Stimulated activated naive CD8-positive, alpha-beta T cell treated with anti-CD3 and anti-CD28 coated beads, Interleukin-15, Interleukin-2, amounts not matched to agents 100 U/mL and 50 U/mL, for 24 hours (primary cell): Measurements from ENCODE around the gene GRK1.
A peak's percentile ranks its signal among the peaks of the same experiment; 100 is the strongest.

Experiments used
- ATAC-seq: fragments of 150-1000 bp; cut with Tn5 transposase; one replicate; pipeline ENCODE4 v1.10.0; 2021
- DNase-seq: peaks from one replicate; pipeline ENCODE4 v3.0.0; 2021

Gene GRK1

DNA sequence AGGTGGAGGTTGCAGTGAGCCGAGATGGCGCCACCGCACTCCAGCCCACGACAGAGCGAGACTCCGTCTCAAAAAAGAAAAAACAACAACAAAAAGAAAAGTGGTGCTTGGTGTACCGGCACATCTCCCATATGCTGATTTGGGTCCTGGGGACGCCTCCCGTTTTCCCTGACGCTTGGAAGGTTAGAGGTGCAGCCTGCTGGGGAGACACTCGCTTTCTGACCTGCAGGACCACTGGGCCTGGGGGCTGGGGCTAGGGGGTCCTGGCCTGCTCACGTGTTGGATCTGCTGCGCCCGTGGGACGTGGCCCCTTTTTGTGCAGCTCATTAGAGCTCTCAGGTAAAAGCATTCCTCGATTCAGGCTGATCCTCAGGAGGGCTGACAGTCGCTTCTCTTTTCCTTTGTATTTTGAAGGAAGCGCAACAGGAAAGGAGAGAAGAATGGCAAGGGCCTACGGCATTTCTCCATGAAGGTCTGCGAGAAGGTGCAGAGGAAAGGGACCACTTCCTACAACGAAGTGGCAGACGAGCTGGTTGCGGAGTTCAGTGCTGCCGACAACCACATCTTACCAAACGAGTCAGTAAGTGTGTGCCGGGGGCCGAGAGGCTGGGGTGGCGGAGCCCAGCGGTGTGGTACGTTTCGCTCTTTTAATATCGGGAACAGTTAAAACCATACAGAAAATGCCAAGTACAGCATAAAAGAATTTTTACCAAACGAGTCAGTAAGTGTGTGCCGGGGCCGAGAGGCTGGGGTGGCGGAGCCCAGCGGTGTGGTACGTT is 34.1 kb upstream of the GRK1 start:
- no peak for ATAC-seq

DNA sequence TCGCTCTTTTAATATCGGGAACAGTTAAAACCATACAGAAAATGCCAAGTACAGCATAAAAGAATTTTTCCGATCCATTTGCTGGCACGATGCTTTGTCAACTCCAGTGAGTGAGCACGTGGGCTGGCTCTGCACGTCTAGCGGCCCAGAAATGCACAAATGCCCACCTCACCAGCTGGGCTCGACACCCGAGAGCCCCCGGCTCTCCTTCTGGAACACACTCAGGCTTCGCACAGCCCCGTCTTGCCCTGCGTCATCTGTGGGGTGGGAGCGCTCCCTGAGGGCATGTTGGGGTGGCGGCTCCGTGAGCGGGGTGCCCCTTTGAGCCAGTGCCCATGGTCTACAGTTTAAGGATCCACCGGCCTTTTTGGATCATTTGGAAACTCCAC is 33.5 kb upstream of the GRK1 start:
- no peak for ATAC-seq
- DNase-seq, result no peak

More for the DNA sequence above, 34.1 kb upstream of the GRK1 start:
- DNase-seq, result no peak

DNA sequence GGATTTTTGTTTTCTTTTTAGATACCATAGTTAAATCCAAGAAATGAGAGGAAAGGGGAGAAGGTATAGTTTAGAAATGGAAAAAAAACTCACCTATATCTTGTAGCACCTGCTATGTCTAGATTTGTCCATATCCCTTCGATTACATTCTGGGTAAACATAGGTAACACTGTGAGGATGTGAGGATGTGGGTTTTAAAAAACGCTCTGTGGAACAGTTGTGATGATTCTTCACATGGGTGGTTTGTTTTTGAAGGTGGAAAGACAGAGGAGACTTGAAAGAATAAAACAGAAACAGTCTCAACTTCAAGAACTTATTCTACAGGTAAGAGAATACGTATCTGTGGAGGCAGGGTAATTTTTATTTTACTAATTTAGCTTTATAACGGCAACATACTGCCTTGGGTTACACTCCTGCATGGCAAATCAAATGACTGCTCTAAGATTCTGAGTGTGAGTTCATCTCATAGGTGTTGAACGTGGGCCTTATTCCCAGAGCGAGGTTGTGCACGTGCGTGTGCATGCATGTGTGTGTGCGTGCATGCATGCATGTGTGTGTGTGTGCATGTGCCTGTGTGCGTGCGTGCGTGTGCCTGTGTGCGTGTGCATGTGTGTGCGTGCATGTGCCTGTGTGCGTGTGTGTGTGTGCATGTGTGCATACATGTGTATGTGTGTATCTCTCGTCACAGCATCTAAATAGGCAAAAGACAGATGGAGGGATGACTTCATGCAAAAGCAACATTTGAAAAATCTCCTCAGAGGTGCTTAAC is 32.6 kb upstream of the GRK1 start:
- no peak for DNase-seq
- no peak for ATAC-seq

DNA sequence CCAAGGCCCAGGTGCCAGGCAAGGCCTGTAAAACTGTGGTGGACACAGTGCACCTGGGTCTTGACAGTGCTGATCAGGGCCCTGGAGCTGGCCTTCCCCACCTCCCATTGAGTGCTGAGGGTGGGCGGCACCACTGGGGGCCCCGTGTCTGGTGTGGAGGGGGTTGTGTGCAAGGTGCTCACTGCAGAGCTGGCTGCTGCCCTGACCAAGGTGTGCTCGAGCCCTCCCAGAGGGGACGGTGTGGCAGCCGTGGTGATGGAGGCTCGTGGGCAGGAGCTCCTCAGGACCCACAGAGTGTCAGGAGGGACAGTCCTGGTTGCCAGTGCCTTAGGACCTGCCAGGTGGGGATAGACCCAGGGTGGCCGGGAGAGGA is 32.0 kb upstream of the GRK1 start:
- ATAC-seq (no peak), DNase-seq (no peak)

- ATAC-seq (no peak), DNase-seq (no peak)
Observed at GRCh38 chr13:113635709-113636108, 31.3 kb upstream of the GRK1 start.

DNA sequence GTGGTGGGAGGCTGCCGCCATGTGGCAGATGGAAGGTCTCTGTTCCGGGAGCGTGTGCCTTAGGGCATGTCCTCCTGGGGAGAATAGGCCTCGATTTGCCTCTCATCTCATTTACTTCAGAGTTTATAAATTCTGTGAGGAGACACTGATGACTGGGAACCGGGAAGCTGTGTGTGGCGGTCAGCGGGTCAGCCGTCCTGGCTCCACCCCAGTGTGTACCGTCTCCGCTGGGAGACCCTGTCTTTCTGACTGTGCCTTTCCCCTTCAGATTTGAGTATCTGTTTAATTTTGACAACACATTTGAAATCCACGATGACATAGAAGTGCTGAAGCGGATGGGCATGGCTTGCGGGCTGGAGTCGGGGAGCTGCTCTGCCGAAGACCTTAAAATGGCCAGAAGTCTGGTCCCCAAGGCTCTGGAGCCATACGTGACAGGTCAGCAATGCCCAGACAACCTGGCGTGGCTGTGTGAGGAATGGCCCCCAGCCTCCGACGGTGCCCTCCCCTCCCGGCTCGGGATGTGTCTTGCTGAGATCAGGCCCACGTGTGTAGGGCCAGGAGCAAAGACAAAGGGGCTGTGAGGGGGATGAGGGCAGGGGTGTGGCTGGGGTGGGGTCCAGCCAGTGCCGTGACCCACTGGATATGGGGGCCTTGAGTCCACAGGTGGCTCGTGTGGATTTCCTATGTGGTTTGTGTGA is 30.6 kb upstream of the GRK1 start:
- ATAC-seq, result no peak

GRCh38 chr13:113637262-113638160 is 29.5 kb upstream of the GRK1 start:
- DNase-seq (no peak), ATAC-seq (no peak)

More for the DNA sequence above, 30.6 kb upstream of the GRK1 start:
- no peak for DNase-seq

DNA sequence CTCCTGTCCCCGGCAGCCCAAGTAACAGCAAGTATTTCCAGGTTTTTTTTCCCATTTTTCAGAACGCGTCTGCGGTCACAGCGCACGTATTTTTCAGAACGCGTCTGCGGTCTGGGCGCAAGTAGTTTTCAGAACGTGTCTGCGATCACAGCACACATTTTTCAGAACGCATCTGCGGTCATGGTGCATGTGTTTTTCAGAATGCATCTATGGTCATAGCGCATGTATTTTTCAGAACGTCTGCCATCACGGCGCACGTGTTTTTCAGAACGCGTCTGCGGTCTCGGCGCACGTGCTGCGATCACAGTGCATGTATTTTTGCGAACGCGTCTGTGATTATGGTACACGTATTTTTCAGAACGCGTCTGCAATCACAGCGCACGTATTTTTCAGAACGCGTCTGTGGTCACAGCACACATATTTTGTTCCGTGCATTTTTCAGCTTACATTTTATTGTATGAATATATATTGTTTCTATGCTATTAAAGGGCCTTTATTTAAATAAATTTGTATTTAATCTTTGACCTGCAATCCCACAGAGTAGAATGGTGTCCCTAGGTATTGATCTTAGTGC is 28.8 kb upstream of the GRK1 start:
- DNase-seq (no peak), ATAC-seq (no peak)

DNA sequence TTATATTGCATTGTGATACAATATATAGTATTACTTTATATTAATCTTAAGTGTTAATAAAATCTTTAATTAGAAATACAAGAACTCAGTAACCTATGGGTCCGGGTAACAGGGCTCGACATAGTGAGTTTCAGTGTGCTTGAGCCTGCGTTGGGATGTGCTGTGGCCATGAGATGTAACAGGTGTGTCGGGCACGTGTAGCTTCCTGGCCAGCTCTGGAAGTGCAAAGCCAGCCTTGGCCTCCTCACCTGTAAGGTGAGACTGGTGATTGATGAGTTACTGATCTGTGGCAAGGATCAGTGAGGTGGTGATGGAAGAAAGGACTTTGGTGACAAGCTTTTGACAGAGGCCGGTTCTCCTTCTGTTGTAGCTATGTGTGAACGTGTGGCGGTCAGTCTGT is 28.2 kb upstream of the GRK1 start:
- no peak for ATAC-seq
- peak; percentile 1 for DNase-seq

GRCh38 chr13:113639616-113640262 is 27.3 kb upstream of the GRK1 start:
- no peak for ATAC-seq

DNA sequence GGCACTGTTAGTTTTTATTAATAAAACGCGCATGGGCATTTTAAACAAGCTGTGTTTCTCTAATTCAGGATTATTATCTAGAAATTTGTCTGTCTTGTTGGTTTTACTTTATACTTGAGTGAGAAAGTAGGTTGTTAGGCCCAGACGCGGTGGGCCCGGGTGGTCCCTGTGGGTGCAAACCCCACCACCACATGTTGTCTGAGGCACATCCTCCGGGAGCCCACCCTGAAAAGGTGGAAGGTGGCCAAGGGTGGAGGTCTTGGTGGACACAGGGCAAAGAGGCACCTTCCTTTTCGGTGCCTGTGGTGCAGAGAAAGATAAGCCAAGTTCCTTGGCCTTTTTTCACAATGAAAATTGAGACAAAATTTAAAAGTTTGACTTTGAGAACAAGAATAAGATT is 25.6 kb upstream of the GRK1 start:
- ATAC-seq (no peak), DNase-seq (no peak)

More at GRCh38 chr13:113639616-113640262, 27.3 kb upstream of the GRK1 start:
- peak; percentile 2 for DNase-seq

DNA sequence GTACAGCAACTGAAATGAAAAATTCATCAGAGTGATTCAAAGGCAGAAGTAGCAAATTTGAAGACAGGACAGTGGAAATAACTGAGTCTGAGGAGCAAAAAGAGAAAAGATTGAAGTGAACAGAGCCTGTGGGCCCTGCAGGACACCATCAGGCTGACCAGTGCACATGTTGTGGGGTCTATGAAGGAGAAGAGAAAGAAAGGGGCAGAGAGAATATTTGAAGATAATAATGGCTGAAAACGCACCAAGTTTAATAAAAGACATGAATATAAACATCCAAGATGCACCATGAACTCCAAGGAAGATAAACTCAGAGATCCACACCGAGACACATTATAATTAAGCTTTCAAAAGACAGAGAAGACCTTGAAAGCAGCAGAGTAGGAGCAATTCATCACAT is 24.5 kb upstream of the GRK1 start:
- DNase-seq, result peak; percentile 1
- no peak for ATAC-seq

GRCh38 chr13:113643593-113643992 is 23.4 kb upstream of the GRK1 start:
- DNase-seq (no peak), ATAC-seq (no peak)

GRCh38 chr13:113644800-113645199 is 22.2 kb upstream of the GRK1 start:
- DNase-seq (no peak), ATAC-seq (no peak)

DNA sequence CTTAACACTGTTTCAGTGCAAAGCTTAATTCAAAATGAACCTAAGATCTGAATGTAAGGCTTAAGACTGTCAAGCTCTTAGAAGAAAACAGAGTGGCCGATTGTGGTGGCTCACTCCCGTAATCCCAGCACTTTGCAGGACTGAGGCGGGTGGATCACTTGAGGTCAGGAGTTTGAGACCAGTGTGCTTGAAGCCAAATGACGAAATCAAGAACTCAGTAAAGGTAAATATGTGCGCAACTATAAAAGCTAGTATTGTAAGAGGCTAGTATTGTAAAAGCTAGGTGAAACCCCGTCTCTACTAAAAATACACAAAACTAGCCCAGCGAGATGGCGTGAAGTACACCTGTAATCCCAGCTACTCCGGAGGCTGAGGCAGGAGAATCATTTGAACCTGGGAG is 21.7 kb upstream of the GRK1 start:
- no peak for ATAC-seq
- no peak for DNase-seq

GRCh38 chr13:113646376-113646775 is 20.6 kb upstream of the GRK1 start:
- DNase-seq (no peak), ATAC-seq (no peak)

- ATAC-seq, result no peak
- DNase-seq, result no peak
Observed at GRCh38 chr13:113646921-113647340, 20.1 kb upstream of the GRK1 start.

- DNase-seq (no peak), ATAC-seq (no peak)
Observed at GRCh38 chr13:113647351-113648215, 19.4 kb upstream of the GRK1 start.

GRCh38 chr13:113648216-113648610 is 18.8 kb upstream of the GRK1 start:
- DNase-seq (no peak), ATAC-seq (no peak)

DNA sequence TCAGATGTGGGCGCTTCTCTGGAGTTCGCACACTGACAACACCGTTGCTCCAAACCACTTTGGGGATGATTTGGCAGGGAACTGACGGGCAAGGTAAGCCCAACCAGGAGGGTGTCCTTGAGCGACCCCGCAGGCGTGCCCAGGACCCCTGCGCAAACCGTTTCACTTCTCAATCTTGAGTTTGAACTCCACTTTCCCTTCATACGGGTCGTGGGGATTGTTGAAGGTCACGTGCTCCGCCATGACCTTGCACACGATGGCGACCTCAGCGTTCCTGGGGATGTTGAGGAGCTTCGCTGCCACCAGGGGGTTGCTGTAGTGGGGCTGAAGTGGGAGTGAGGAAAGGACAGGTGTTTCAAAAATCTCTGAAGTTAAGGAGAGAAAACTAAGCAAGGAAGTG is 17.8 kb upstream of the GRK1 start:
- no peak for DNase-seq
- ATAC-seq, result no peak
